Fibroblast of lung (primary cell): ENCODE results near the gene CTNNA1.

Experiments
- EZH2 ChIP-seq: IDR thresholded peaks from 2 replicates; pipeline ENCODE4 v1.5.1; 2012; ENCODE audit warnings: low read length, control low read depth, mild to moderate bottlenecking; ENCODE audit errors: missing control alignments
- TF ChIP-seq, protein P1 (sequence below), 2 donors: IDR thresholded peaks in 1 of 2; conservative IDR thresholded peaks in 1 of 2; 1 replicate in 1 of 2; 2 replicates in 1 of 2; pipeline ENCODE4 v1.5.1; 2011 to 2012; ENCODE audit warnings: low read length in 2 of 2, control low read depth in 1 of 2, inconsistent platforms in 1 of 2, low read depth in 1 of 2, mild to moderate bottlenecking in 1 of 2

- TF ChIP-seq, protein P1, sequence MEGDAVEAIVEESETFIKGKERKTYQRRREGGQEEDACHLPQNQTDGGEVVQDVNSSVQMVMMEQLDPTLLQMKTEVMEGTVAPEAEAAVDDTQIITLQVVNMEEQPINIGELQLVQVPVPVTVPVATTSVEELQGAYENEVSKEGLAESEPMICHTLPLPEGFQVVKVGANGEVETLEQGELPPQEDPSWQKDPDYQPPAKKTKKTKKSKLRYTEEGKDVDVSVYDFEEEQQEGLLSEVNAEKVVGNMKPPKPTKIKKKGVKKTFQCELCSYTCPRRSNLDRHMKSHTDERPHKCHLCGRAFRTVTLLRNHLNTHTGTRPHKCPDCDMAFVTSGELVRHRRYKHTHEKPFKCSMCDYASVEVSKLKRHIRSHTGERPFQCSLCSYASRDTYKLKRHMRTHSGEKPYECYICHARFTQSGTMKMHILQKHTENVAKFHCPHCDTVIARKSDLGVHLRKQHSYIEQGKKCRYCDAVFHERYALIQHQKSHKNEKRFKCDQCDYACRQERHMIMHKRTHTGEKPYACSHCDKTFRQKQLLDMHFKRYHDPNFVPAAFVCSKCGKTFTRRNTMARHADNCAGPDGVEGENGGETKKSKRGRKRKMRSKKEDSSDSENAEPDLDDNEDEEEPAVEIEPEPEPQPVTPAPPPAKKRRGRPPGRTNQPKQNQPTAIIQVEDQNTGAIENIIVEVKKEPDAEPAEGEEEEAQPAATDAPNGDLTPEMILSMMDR (conservative IDR thresholded peaks at IDR 0.05 in 1 of 2, IDR thresholded peaks at IDR 0.05 in 1 of 2; ENCODE audit: low read depth in 1 of 2, low read length in 2 of 2): no peak
- no peak for TF ChIP-seq EZH2
Measured at GRCh38 chr5:138714694-138715093, 38.5 kb upstream of the CTNNA1 start.
